ENCODE data around the gene IFNLR1. TPM values are rescaled to one million over a fixed set of nuclear protein-coding genes. Genes with fewer than 3 reads are reported as not detected.
A peak's percentile ranks its signal among the peaks of the same experiment; 100 is the strongest.

The IFNLR1 gene
- total and polyA plus RNA-seq, 2 donors (not counting 3 experiments of a cell fraction or from before 2014, with no cell fraction given): 0.01 TPM; not detected in 1

- POLR2A ChIA-PET: no interaction called here
- no peak overlapping the region for H3K27ac ChIP-seq (ENCODE audit: insufficient read depth, low read depth, low read length)
- no peak for FAIRE-seq
- TF ChIP-seq CTCF (IDR thresholded peaks at IDR 0.05; ENCODE audit: extremely low read depth in 1 of 2, insufficient read depth in 1 of 2, low read depth in 1 of 2, low read length in 2 of 2) (peak in 1 of 2 donors; percentile 32), GATA2 (IDR thresholded peaks at IDR 0.05; ENCODE audit: insufficient read depth, insufficient read length, low read depth, low read length) (no peak)
- H2AFZ ChIP-seq (ENCODE audit: low read depth, low read length): no peak overlapping the region
- no peak overlapping the region for H3K4me2 ChIP-seq (ENCODE audit: insufficient read depth, low read length)
- H3K9me1 ChIP-seq (replicated peaks; ENCODE audit: control insufficient read depth, extremely low read depth, insufficient read depth, low read length): no peaks in the 10 kb centered on the region
- CTCF ChIA-PET: interaction anchor here (1.1 to 1.9 kb wide), 3 partner anchors 8 to 234 kb away, joined by 3 to 20 read pairs (median 3); no protein-coding TSS in a partner anchor
- dilution Hi-C loops (cut with MboI; ENCODE audit: extremely low pct_ligation_motif_present, low sequenced_read_pairs): no loop called here
- no peaks in the 10 kb centered on the region for H3K27me3 ChIP-seq (ENCODE audit: control insufficient read depth in 2 of 2, insufficient read depth in 2 of 2, low read length in 2 of 2)
- no peaks in the 10 kb centered on the region for H3K36me3 ChIP-seq (ENCODE audit: control insufficient read depth in 2 of 2, extremely low read depth in 1 of 2, insufficient read depth in 2 of 2, low read length in 2 of 2)
- H4K20me1 ChIP-seq (replicated peaks; ENCODE audit: control insufficient read depth, extremely low read depth, insufficient read depth, low read length): no peaks in the 10 kb centered on the region
- no peaks in the 10 kb centered on the region for H3K9me3 ChIP-seq (replicated peaks; ENCODE audit: control insufficient read depth, insufficient read depth, low read length)
- H3K4me3 ChIP-seq (replicated peaks in 1 of 3; ENCODE audit: insufficient read depth in 1 of 3, low read depth in 1 of 3, low read length in 3 of 3): no peak overlapping the region
- no TSS peak for BruUV-seq (replicated peaks)
- intact Hi-C loops (cut with micrococcal nuclease): no loop called here
- DNase-seq (ENCODE audit: low read depth, low spot score): no peak
- H3K79me2 ChIP-seq (ENCODE audit: control insufficient read depth, insufficient read depth, low read length): no peaks in the 10 kb centered on the region
- no peaks in the 10 kb centered on the region for H3K4me1 ChIP-seq (ENCODE audit: control insufficient read depth, extremely low read depth, insufficient read depth, low read length)
- H3K9ac ChIP-seq (replicated peaks; ENCODE audit: extremely low read depth, insufficient read depth, low read length): no peak overlapping the region
Measured at GRCh38 chr1:24157918-24158481, 29.1 kb downstream of the IFNLR1 start.

- H3K4me1 ChIP-seq (ENCODE audit: control insufficient read depth, extremely low read depth, insufficient read depth, low read length): no peaks in the 10 kb centered on the region
- H2AFZ ChIP-seq (ENCODE audit: low read depth, low read length): no peak overlapping the region
- TF ChIP-seq EZH2 (IDR thresholded peaks at IDR 0.05; ENCODE audit: borderline replicate concordance, low read depth, low read length, severe bottlenecking) (no peak), FOS (IDR thresholded peaks at IDR 0.05; ENCODE audit: borderline replicate concordance, insufficient read depth, low read length) (no peak), GATA2 (IDR thresholded peaks at IDR 0.05; ENCODE audit: insufficient read depth, insufficient read length, low read depth, low read length) (no peak), MAX (IDR thresholded peaks at IDR 0.05; ENCODE audit: insufficient read depth, insufficient read length) (no peak), POLR2AphosphoS5 (IDR thresholded peaks at IDR 0.05; ENCODE audit: insufficient read depth, low read depth, low read length) (no peak), POLR2A (IDR thresholded peaks at IDR 0.05; ENCODE audit: low read depth, low read length) (no peak), MYC (IDR thresholded peaks at IDR 0.05; ENCODE audit: low read depth, low read length) (no peak), CTCF (IDR thresholded peaks at IDR 0.05; ENCODE audit: extremely low read depth in 1 of 2, insufficient read depth in 1 of 2, low read depth in 1 of 2, low read length in 2 of 2) (no peak), JUN (IDR thresholded peaks at IDR 0.05; ENCODE audit: borderline replicate concordance, insufficient read depth, insufficient read length, low read depth) (no peak)
- H3K27ac ChIP-seq (ENCODE audit: insufficient read depth, low read depth, low read length): no peak overlapping the region
- dilution Hi-C loops (cut with MboI; ENCODE audit: extremely low pct_ligation_motif_present, low sequenced_read_pairs): no loop called here
- no peaks in the 10 kb centered on the region for H3K9me1 ChIP-seq (replicated peaks; ENCODE audit: control insufficient read depth, extremely low read depth, insufficient read depth, low read length)
- intact Hi-C loops (cut with micrococcal nuclease): no loop called here
- no TSS peak for BruUV-seq (replicated peaks)
- ChIA-PET POLR2A (no interaction called here), CTCF (interaction anchor here (1.3 kb wide), 1 partner anchor 16 kb away, joined by 3 read pairs; no protein-coding TSS in a partner anchor)
- H3K4me3 ChIP-seq (replicated peaks in 1 of 3; ENCODE audit: insufficient read depth in 1 of 3, low read depth in 1 of 3, low read length in 3 of 3): no peak overlapping the region
- H4K20me1 ChIP-seq (replicated peaks; ENCODE audit: control insufficient read depth, extremely low read depth, insufficient read depth, low read length): no peaks in the 10 kb centered on the region
- FAIRE-seq: no peak
- DNase-seq (ENCODE audit: low read depth, low spot score): no peak
- H3K79me2 ChIP-seq (ENCODE audit: control insufficient read depth, insufficient read depth, low read length): no peaks in the 10 kb centered on the region
- peaks cover 1 to 2% of the 10 kb centered on the region in 2 experiments for H3K27me3 ChIP-seq (ENCODE audit: control insufficient read depth in 2 of 2, insufficient read depth in 2 of 2, low read length in 2 of 2)
- no peaks in the 10 kb centered on the region for H3K9me3 ChIP-seq (replicated peaks; ENCODE audit: control insufficient read depth, insufficient read depth, low read length)
- H3K9ac ChIP-seq (replicated peaks; ENCODE audit: extremely low read depth, insufficient read depth, low read length): no peak overlapping the region
- no peaks in the 10 kb centered on the region for H3K36me3 ChIP-seq (ENCODE audit: control insufficient read depth in 2 of 2, extremely low read depth in 1 of 2, insufficient read depth in 2 of 2, low read length in 2 of 2)
- H3K4me2 ChIP-seq (ENCODE audit: insufficient read depth, low read length): no peak overlapping the region
Measured at GRCh38 chr1:24156542-24157260, 30.4 kb downstream of the IFNLR1 start.

Measured in endothelial cell of umbilical vein (primary cell).